ENCODE data around the gene STMN3.

DNA sequence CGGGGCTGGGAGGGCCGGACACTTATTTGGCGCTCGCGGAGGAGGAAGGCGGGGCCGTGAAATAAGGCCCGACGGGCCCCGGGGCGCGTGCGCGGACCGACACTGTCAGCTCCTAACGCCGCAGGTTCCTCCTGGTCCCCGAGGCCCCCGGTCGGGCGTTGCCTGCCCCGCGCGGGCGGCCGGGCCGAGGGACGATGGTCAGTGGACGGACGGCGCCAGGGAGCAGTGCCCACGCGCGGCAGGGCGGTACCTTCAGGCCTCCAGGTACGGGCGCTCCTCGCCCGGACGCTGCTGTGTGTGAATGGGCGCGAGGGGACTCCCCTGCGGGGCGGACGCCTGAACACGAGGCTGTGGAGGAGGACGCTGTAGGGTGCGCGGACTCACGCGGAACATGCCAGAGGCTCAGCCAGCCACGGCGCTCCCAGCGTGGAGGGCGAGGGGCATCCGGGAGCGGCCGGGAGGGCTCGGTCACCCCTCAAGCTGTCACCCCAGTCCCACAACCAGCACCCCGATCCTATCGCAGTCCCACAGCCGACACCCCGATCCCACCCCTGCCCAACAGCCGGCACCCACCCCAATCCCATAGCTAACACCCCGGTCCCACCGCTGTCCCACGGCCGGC is 26.0 kb downstream of the STMN3 start:
- TF ChIP-seq POLR2A (IDR thresholded peaks at IDR 0.05) (no peak), CTCF (IDR thresholded peaks at IDR 0.05) (peak in 1 of 3 donors; percentile 53)

All from lower leg skin (tissue), 3 donors.